HTR-8/SVneo (cell line): ENCODE measurements around the gene CNTNAP3B.
"Not testable (repeated sequence)": the region's sequence is repeated elsewhere in the genome, so short reads cannot be mapped to it uniquely, and the experiment has no call there.

Experiments used
- DNase-seq: peaks from one replicate; pipeline ENCODE4 v3.0.0; 2011; ENCODE audit warnings: low spot score, mixed read lengths; ENCODE audit not compliant: insufficient read length
- FAIRE-seq: peaks from 2 replicates; lab custom pipeline; 2011; peaks lifted over from hg19 to GRCh38; lab: Jason Lieb, UNC

The CNTNAP3B gene

GRCh38 chr9:42129073-42129729 is at the start of gene CNTNAP3B:
CNTNAP3B (minus strand) TSS chr9:42129426; CDS start chr9:42129094, 332 bp downstream.
- FAIRE-seq, DNase-seq: not testable (repeated sequence)

- FAIRE-seq, DNase-seq: not testable (repeated sequence)
Measured at GRCh38 chr9:42160299-42160698, 31.1 kb upstream of the CNTNAP3B start.

DNA sequence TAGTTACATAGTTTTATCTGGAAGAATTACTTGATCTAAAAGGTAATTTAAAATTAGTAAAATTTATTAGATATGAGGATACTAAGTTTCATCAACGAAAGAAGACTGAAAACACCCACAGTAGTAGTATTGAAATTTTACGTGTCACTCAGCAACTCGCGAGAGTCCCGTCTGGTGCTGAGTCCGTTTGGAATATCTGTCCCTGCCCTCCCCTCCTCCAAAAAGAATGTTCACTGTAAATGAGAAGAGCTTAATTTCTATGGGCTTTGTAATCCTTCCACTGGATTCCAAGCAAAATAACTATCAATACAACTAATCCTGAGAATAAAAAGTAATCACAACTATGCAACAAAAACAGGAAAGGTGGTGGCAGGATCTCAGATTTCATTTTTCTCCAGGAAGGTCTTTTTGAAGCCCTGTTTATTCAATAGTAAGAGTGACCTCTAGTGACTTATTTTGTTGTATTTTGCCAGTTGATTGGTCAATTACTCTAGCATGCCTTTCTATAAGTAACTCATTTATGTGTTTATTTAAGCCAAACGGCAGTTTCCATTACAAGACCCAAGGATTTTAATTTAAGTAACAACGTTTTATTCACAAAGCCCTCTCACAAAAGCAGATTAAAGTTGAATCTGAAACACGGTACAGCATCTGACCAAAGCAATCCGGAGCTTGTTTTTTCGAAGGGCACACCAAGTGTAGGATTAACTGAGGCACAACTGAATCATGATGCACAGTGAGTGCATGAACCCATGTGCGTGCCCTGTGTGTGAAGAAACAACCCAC is 2.0 kb downstream of the CNTNAP3B start:
- FAIRE-seq, DNase-seq: not testable (repeated sequence)

- not testable (repeated sequence) for FAIRE-seq, DNase-seq
Measured at GRCh38 chr9:42121007-42121406, 8.2 kb downstream of the CNTNAP3B start.

DNA sequence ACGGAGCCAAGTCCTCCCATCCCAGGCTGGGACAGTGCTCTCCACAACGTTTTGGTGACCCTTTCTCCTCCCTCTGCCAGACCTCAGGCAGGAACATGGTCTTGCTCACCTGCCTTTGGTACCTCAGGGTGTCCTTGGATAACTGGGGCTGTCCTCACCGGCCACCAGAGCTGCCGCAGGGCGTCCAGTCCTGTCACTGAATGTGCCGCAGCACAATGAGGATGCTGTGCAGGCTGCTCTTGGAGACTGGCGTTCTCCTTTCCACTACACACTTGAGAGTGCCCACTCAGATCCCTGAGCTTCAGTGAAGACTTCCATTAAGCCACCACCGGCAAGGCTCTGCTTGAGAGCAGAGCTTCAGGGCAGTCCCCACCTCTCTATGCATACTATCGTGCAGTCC is 33.3 kb downstream of the CNTNAP3B start:
- not testable (repeated sequence) for DNase-seq, FAIRE-seq

GRCh38 chr9:42084559-42084952 is 44.7 kb downstream of the CNTNAP3B start:
- not testable (repeated sequence) for DNase-seq, FAIRE-seq

DNA sequence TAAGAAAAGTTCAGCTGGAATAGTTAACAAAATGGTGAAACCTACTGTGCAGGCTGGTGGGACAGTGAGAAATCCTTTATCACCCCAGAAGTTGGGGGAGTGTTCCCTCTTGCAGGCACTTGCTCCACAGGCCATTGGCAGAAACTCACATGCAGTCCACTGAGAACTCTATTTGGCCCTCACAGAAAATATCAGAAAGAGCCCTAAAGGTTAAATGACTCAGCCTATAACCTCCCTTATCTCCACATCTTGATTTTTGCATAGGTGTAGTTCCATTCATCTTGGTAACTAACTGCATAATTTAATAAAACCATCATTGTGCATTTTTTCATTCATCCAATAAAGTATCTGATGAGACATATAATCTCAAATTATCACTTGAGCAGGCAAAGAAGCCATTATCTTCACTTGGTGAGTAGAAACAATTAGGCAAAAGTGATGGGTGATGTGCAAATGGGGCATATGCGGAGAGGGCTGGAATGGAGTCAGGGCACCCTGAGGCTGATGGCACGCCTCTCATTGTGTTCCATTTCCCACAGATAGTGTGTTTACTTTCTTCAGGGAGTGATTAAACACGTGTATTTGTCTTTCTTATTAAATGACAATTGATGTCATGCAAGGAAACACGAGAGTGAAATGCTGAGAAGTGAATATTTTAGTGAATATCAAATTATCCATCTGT is 45.2 kb downstream of the CNTNAP3B start:
- FAIRE-seq, DNase-seq: not testable (repeated sequence)

GRCh38 chr9:42080376-42080775 is 48.9 kb downstream of the CNTNAP3B start:
- FAIRE-seq, DNase-seq: not testable (repeated sequence)

GRCh38 chr9:42074868-42075267 is 54.4 kb downstream of the CNTNAP3B start:
- DNase-seq, FAIRE-seq: not testable (repeated sequence)

- not testable (repeated sequence) for FAIRE-seq, DNase-seq
Measured at GRCh38 chr9:42071026-42071425, 58.2 kb downstream of the CNTNAP3B start.

- DNase-seq, FAIRE-seq: not testable (repeated sequence)
Measured at GRCh38 chr9:42070035-42070799, 59.0 kb downstream of the CNTNAP3B start.

DNA sequence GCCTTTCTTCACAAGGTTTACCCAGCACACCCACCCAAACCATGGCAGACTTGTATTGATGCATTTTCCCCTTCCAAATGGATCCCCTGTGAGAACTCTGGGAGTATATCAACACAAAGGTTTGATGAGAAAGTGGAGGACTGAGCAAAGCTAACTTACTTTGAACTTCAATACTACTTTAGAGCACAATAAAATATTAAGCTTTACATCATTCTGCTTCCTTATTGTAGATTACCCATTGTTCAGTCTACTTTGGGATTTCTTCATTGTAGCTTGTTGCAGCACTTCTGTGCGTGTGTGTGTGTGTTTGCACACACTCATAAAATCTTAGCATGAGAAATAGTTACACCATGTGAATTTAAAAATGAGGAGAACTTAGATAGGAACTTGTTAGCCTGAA is 75.4 kb downstream of the CNTNAP3B start:
- DNase-seq, FAIRE-seq: not testable (repeated sequence)

- not testable (repeated sequence) for FAIRE-seq, DNase-seq
Measured at GRCh38 chr9:42050701-42051100, 78.5 kb downstream of the CNTNAP3B start.

- not testable (repeated sequence) for FAIRE-seq, DNase-seq
Measured at GRCh38 chr9:42044422-42045010, 84.7 kb downstream of the CNTNAP3B start.

GRCh38 chr9:42033541-42033940 is 95.7 kb downstream of the CNTNAP3B start:
- DNase-seq: not testable (repeated sequence)
- FAIRE-seq: peak; percentile 69

DNA sequence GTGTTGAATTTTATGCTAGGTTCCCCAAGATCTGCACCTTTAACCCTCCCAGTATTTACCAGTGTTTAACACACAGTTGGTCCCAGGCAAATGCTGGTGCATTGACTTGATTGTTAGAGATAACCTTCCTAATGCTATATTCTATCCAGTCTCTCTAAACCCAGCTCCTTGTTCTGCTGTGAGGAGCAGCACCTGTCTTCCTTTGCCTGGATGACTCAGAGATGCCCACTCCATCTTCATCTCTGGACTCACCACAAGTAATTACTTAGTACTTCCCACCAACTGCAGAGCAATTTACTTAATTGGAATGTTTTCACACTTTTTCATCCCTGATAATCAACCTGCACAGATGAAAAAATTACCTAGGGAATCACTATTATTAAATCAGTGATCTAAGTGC is 108.6 kb downstream of the CNTNAP3B start:
- FAIRE-seq: not testable (repeated sequence)

GRCh38 chr9:42018220-42018922 is 110.9 kb downstream of the CNTNAP3B start:
- FAIRE-seq: peak; percentile 79
- not testable (repeated sequence) for DNase-seq

More for the DNA sequence above, 108.6 kb downstream of the CNTNAP3B start:
- DNase-seq: not testable (repeated sequence)

DNA sequence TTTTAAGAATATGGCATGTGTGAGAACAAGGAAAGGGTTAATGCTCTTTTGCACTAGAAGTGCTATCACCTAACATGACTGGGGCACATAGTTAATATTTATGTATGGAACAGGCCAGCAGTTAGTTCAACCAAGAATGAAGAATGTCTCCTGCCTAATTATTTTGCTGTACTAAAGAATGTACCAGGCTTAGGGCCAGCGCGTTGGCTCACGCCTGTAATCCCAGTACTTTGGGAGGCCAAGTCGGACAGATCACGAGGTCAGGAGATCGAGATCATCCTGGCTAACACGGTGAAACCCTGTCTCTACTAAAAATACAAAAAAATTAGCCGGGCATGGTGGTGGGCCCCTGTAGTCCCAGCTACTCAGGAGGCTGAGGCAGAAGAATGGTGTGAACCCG is 114.9 kb downstream of the CNTNAP3B start:
- FAIRE-seq, DNase-seq: not testable (repeated sequence)
